HG02759 (cell line): ENCODE measurements around the gene EHD1.
A peak's percentile ranks its signal among the peaks of the same experiment; 100 is the strongest.

ENCODE experiments used
- ATAC-seq: cut with Tn5 transposase; IDR thresholded peaks from one replicate; pipeline ENCODE4 v1.9.1; 2021; ENCODE audit warnings: mild to moderate bottlenecking, moderate library complexity; ENCODE audit not compliant: unreplicated experiment

EHD1 gene

DNA sequence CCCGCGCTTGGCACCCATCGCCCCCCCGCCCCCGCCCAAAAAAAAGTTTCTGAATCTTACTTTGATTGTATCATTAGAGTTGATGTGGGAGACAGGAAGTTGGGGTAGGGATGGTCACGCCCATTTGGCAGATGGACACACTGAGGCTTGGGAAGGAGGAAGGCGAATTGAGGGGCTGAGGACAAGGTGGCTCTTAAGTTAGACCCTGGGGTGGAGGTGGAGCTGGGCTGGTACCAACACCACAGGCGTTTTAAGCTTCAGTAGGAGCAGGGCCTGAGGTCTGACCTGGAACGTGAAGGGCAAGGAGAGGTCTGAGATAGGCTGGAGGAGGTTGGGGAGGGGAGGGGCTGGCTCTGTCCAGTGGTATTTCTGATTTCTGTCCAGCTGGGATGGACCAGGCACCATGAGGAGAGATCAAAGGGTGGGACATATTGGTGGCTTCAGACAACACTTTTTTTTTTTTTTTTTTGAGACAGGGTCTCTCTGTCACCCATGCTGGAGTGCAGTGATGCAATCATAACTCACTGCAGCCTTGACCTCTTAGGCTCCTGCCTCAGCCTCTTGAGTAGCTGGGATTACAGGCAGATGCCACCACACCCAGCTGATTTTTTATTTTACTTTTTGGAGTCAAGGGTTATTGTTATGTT, 33.2 kb downstream of the EHD1 start:
- ATAC-seq, result no peak

GRCh38 chr11:64844330-64845128, 33.9 kb downstream of the EHD1 start, which contains the start of gene CDC42BPG:
TSS of gene CDC42BPG (minus strand) at chr11:64844653. CDS start at chr11:64844569, 84 bp downstream.
- ATAC-seq, result peak; percentile 40

DNA sequence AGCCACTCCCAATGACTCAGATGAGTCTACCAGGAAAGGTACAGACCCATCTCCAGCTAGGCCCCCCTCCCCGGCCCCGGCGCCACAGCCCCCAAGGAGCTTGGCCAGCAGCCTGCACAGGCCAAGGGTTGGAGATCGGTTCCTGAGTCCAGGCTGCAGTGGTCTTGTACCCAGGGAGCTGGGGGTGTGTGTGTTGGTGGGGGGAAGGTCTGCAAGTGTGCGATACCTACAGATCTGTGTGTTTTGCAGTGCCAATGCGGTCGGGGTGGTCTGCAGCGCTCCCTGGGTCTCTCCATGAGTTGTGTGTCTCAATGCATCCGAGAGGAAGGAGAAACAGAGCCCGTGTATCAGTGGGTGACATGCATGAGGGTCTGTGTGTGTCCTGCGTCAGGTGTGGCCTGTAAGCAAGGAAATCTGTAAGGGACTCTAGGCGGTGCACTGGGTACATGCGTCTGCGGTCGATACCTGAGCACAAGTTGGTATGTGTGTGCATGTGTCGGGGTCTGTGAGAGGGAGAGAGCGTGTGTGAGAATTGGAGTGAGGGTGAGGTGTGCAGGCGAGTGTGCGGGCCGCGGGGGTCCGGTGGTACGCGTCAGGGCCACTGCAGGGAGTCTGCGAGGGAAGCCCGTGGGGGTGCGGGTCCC, 34.6 kb downstream of the EHD1 start:
- ATAC-seq, result no peak

DNA sequence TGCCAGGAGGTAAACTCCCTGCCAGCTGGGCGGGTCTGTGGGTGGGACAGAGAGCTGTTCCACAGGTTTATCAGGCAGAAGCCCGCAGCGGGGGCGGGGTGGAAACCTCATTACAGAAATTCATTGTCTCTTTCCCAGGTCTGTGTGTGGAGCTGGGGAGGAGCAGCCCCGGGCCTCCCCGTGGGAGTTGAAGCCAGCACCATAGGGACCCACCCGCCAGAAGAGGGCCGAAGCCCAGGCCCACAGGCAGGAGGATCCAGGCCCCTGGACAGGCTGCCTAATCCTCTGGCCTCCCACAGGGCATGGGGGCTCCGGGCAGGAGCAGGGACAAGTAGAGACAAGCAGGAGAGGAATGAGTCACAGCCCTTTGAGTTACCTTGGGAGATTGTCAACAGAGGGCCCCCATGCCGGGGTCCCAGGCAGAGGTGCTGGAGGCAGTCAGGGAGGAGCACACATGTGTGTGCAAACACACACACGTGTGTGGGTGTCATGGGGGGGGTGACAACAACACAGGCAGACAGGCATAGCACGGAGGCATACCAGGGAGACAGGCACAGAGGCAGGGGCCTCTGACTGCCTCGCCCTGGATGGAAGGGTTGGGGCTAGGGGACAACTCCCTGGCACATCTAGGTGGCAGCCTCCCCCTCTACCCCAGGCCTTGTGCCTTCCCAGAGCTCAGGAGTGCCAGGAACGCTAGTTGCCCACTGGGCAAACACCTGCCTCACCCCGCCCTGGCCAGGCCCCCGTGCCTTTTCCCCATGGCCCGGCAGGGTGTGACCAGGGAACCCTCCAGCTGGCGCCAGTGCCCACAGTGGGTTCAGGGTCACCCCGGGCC, 35.4 kb downstream of the EHD1 start:
- ATAC-seq, result no peak

GRCh38 chr11:64842366-64842759, 36.1 kb downstream of the EHD1 start:
- no peak for ATAC-seq

DNA sequence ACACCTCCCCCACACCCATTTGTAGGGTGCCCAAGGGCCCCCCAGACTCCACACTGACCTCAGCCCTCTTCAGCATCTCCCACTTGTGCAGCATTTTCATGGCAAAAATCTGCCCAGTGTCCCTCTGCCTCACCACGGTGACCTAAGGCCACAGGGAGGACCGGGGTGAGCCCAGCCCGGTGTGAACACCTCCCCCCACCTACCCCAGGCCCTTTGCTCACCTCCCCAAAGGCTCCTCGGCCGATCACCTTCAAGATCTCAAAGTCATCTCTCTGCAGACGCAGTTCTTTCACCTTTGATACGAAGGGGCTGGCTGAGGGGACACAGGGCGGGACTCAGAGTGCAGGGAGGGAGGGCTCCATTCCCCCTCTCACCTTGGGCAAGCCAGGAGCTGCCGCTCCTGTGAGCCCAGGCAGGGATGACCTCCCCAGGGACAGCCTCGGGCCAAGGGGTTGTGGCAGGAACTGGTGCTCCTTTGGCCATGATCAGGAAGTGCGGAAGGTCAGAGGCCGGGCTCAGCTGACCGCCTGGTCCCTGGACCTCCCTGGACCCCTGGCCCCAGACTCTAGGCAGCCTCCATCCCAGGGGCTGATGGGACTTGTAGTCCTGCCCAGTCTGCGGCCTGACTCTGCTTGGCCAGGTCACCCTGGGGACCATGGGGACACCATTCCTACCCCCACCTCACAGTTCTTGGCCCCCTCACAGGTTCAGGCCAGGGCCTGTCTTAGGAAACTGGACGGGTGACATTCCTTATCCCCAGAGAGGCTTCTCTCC, 36.6 kb downstream of the EHD1 start:
- ATAC-seq, result no peak

DNA sequence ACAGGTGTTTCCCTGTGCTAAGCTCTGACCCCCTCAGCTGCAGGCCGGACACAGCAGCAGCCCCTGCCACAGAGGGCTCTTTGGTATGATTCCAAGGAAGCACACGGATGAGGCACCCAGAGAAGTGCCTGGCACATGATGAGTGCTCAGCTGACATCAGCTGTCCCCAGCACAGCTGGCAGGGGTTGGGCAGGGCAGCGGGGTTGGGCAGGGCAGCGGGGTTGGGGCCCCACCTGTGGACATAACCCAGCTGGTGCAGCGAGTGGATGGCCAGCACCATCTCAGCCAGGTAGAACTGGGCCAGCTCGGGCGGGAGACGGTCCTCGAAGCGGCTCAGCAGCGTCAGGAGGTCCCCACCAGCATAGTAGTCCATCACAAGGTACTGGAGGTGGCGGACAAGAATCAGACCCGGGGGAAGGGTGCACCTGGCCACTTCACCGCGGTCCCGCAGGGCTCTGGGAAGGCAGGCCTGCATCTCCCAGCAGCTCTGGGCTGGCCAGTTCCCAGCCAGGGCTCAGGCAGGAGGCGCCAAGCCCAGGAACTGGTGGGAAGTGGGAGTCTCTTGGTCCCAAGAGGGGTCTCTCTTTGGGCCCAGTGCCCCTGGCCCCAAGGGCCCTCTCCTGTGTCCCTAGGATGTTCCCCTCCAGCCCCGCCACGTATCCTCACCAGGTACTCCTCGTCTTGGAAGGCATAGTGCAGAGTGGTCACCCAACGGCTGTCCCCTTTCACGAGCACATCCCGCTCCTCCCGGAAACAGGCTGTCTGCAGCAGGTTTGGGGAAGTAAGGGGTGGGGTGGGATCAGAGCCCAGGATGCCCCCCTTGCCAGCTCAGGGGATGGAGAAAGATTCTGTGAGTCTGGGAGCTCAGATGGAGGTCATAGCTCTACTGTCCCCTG, 38.3 kb downstream of the EHD1 start:
- no peak for ATAC-seq

DNA sequence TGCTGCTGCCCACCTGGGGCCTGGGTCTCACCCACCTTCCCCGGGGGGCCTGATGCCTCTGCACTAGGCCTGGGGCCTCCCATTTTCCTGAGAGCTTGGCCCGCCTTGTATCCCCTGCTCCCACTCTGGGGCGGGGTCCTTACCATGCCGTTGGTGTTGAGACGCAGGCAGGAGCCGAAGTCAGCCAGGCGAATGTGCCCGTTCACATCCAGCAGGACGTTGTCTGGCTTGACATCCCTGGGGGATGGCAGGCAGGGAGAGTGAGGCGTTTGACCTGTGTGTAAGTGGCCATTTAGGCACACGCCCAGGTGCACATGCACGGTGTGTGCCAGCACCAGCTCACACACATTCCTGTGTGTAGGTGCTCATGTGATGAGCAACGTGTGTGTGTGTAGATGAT, 39.1 kb downstream of the EHD1 start:
- ATAC-seq, result no peak

GRCh38 chr11:64838600-64839334, 39.7 kb downstream of the EHD1 start:
- no peak for ATAC-seq

- no peak for ATAC-seq
Observed at GRCh38 chr11:64837887-64838351, 40.5 kb downstream of the EHD1 start.

DNA sequence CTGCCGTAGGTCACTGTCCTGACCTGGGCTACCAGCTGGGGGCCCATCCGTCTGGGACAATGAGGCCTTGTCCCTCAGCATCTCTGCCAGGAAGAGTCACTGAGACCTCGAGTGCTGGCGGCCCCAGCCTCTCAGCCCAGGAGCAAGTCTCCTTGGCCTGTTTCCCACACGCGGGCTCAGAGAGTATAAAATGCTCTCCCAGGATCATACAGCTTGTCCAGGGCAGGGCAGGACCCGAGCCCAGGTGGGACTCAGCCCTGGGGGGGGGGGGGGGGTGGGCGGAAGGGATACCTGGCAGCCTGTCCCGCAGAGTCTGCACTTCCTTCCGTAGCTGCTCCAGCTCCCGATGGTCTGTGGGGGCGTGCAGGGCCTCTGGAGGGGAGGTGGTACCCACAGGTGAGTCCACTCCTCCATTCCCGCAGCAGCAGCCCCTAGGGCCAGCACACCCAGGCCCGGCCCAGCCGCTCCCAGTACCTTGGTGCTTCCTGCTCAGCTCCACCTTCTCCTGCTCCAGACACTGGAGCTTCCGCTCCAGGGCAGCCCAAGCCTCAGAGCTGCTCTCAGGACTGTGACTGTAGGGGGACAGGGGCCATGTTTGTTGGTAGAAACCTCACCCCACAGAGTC, 41.9 kb downstream of the EHD1 start:
- ATAC-seq, result no peak

DNA sequence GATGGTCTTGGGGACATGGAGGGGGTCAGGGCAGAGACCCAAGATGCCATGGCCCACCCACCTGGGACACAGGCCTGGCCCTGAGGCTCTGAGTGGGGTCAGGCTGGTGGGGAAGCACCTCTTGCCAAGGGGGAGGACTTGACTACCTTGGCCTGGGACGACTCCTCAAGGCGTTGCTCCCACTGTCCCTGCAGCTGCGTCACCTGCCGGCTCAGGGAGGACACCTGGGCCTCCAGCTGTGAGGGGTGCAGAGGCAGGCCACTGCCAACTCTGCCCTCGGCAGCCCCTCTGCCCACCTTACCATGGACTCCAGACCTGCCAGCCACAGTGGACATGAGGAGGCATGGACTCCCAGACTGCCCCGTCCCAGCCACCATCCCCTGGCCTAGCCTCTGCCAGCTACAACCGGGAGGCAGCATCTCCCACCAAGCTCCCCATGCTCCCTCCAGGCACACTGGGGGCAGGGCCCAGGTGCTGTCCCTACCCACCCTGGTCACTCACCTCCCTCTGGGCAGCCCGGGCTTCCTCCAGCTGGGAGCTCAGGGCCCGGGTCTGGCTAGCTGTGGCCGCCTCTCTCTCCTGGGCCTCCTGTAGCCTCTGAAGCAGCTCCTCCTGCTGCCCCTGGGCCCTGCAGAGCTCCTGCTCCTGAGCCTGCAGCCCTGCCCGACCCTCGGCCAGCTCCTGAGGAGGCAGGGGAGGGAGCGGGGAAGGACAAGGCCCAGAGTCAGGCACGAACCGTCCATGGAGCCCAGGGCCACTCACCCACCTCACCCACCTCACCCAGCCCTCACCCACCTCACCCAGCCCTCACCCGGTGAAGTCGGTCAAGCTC, 42.6 kb downstream of the EHD1 start:
- ATAC-seq, result no peak

GRCh38 chr11:64834723-64835615, 43.5 kb downstream of the EHD1 start:
- no peak for ATAC-seq

DNA sequence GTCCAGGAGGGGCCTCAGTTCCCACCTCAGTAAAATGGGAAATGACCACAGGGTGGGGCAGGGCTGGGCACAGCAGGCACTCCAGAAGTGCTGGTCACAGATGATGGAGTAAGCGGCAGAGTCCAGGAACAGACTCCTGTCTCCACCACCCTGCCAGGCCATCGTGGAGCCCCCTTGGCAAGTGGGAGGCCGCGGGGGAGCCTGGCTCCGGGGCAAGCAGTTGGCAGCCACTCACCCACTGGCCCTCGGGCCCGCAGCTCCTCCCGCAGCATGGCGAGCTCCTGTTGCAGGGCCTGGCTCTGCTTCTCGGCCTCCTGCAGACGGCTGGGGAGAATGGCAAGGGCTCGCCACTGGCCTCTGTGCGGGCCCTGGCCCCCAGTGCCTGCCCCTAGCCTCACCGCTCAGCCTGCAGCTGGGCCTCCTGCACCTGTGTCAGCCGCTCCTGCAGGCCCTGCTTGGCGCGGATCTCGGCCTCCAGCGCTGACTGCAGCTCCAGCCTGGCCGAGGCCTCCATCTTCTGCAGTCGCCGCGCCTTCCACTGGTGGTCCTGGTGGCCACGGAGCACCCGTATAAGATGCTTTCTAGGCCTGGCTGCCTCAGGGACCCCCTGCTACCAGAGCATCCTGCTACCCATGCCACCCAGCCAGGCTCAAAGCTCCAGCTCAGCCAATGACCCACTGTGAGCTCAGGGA, 44.2 kb downstream of the EHD1 start:
- ATAC-seq, result no peak

- ATAC-seq, result no peak
Observed at GRCh38 chr11:64833509-64833908, 44.9 kb downstream of the EHD1 start.

- no peak for ATAC-seq
Observed at GRCh38 chr11:64833198-64833502, 45.3 kb downstream of the EHD1 start.
